ENCODE measurements around the gene NR2E1.

Gene NR2E1

DNA sequence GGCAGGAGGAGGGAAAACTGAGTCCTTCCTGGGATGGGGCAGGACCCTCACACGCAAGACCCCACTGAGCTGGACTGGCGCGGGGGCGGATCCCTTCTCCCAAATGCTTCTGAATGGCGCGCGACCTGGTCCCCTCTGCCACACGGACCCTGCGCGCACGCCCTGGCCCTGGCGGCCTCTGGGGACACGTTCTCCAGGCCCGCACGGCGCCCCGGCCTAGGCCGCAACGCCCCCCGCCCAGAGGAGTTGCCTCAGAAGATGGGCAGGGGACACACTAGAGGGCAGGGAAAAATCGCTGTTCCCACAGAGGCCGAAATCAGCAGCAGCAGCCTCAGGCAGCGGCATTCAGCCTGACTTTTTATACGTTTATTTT lies 46.1 kb upstream of the NR2E1 start:
- TF ChIP-seq, protein P1, sequence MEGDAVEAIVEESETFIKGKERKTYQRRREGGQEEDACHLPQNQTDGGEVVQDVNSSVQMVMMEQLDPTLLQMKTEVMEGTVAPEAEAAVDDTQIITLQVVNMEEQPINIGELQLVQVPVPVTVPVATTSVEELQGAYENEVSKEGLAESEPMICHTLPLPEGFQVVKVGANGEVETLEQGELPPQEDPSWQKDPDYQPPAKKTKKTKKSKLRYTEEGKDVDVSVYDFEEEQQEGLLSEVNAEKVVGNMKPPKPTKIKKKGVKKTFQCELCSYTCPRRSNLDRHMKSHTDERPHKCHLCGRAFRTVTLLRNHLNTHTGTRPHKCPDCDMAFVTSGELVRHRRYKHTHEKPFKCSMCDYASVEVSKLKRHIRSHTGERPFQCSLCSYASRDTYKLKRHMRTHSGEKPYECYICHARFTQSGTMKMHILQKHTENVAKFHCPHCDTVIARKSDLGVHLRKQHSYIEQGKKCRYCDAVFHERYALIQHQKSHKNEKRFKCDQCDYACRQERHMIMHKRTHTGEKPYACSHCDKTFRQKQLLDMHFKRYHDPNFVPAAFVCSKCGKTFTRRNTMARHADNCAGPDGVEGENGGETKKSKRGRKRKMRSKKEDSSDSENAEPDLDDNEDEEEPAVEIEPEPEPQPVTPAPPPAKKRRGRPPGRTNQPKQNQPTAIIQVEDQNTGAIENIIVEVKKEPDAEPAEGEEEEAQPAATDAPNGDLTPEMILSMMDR (IDR thresholded peaks at IDR 0.05; ENCODE audit: insufficient read depth, low read depth, low read length, missing control alignments) = no peak

DNA sequence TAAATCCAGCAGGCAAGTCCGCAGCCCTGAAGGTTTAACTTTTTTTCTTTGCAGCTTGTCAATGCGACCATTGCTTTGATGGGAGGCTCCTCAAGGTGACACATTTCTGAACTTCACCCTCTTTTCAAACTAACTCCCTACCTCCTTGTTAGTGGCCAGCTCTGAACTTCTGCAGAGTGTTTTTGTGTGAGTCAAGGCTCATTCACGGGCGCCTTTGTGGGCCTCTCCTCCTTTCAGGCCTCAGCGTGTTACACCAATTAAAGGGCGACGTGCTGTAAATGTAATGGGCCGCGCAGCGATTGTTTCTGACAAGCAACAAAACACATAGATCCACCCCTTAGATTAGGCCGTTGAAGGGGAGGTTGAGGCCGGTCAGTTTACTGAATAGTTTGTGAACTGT lies 45.5 kb upstream of the NR2E1 start:
- TF ChIP-seq, protein P1 (IDR thresholded peaks at IDR 0.05; ENCODE audit: insufficient read depth, low read depth, low read length, missing control alignments) = no peak
- no peak for DNase-seq (ENCODE audit: low read depth)
- no peak overlapping the region for H3K4me3 ChIP-seq (ENCODE audit: low read length)

More for the DNA sequence above, 46.1 kb upstream of the NR2E1 start:
- no peak overlapping the region for H3K4me3 ChIP-seq (ENCODE audit: low read length)
- DNase-seq (ENCODE audit: low read depth) = no peak

DNA sequence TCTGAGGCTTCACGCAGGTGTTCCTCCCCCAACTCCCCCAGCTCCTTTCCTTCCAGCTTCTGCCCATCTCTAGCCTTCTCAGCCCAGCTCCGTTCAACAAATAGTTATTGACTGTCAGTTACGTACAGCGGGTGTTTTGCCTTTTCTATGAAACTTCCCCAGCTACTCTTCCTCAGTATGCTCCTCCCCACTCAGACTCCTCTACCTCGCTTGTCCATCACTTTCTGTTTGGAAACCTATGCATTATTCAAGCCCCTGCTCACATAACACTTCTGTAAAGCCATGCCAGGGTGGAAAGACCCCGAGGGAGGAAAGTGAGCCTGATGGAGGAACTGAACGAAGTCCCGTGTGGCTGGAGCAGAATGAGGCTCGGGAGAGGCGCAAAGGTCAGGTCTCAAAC lies 44.2 kb upstream of the NR2E1 start:
- TF ChIP-seq, protein P1 (IDR thresholded peaks at IDR 0.05; ENCODE audit: insufficient read depth, low read depth, low read length, missing control alignments) = no peak
- no peak overlapping the region for H3K4me3 ChIP-seq (ENCODE audit: low read length)
- DNase-seq (ENCODE audit: low read depth) = no peak

DNA sequence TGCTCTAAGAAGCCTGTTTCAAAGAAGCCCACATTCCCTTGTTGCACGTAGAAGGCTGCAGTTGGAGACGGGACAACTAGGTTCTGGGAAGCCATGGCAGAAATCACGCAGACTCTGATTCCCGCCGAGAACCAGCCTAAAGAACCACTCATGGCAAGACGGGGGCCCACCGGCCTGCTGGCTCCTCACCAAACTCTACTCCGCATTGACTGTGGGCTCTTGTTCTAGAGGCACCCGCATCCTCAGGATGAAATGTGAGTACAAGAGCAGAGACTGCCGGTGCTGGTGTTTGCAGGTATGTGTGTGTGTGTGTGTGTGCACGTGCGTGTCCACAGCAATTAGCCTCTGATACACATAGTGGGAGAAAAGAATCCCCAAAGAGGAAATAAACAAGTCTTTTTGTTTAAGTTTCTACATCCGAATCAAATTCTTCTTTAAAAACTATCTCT lies 42.3 kb upstream of the NR2E1 start:
- no peak overlapping the region for H3K4me3 ChIP-seq (ENCODE audit: low read length)
- TF ChIP-seq, protein P1 (IDR thresholded peaks at IDR 0.05; ENCODE audit: insufficient read depth, low read depth, low read length, missing control alignments) = no peak
- DNase-seq (ENCODE audit: low read depth) = no peak

DNA sequence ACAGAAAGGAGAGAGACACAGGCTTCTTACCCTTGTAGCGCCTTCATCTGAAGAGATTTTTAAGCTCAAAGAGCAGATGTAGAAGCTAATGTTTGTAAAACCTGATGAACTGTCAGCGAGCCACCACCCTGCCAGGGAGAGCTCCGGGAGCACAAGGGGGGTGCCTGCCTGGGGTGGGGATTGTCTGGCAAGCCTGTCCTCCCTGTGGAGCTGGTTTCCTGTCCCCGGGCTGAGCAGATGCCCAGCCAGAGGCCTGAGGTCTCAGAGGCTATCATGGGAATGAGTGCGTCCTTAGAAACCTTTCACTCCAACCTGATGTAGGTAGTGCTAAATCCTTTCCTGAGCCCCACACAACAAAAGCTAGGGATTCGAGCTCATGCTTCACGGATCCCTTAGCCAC lies 41.9 kb upstream of the NR2E1 start:
- DNase-seq (ENCODE audit: low read depth) = no peak
- TF ChIP-seq, protein P1 (IDR thresholded peaks at IDR 0.05; ENCODE audit: insufficient read depth, low read depth, low read length, missing control alignments) = no peak
- no peak overlapping the region for H3K4me3 ChIP-seq (ENCODE audit: low read length)

DNA sequence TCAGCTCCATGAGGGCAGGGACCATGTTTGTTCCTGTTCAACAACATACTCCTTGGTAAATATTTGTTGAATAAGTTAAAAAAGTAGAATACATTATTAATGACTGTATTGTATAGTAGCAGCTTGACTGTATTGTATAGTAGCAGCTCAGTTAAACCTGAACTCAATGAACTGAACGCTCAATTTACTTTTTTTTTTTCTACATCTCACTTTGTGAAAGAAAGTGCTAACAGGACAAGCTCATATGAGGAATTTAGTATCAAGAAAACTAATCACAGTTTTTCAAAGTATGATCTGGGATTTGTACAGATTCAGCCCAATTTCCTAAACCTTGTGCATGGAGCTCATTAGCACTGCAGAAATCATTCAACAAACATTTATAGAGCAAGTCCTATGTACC lies 38.8 kb upstream of the NR2E1 start:
- TF ChIP-seq, protein P1 (IDR thresholded peaks at IDR 0.05; ENCODE audit: insufficient read depth, low read depth, low read length, missing control alignments) = no peak
- no peak overlapping the region for H3K4me3 ChIP-seq (ENCODE audit: low read length)
- no peak for DNase-seq (ENCODE audit: low read depth)

DNA sequence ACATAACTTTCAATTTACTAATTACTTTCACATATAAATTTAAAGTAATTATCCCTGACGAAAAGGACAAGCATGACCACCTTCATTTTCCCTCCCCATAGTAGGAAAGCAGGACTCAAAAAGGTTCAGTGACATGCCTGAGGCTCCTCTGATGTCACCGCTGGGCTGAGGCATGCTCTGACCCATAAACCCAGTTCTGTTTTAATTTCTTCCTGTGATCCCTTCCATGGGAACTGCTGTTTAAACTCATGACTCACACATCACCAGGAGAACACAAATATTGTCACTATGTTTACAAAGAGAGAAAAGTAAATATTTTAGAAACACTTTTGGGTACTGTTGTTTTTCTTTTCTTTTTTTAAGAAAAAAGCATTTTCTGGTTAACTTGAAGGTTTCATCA lies 38.0 kb upstream of the NR2E1 start:
- peak; percentile 72 for DNase-seq (ENCODE audit: low read depth)
- no peak overlapping the region for H3K4me3 ChIP-seq (ENCODE audit: low read length)
- TF ChIP-seq, protein P1 (IDR thresholded peaks at IDR 0.05; ENCODE audit: insufficient read depth, low read depth, low read length, missing control alignments) = no peak

All from epithelial cell of esophagus (primary cell).